NB4 (cell line): ENCODE data around the gene PALMD.

ENCODE experiments used
- DNase-seq: peaks from one replicate; pipeline ENCODE4 v3.0.0; 2010; ENCODE audit warnings: low read depth
- H3K4me3 ChIP-seq: one replicate; pipeline ENCODE4 v1.5.1; 2011; ENCODE audit warnings: mild to moderate bottlenecking, low read depth, low read length, moderate library complexity
- MYC ChIP-seq: IDR thresholded peaks from 2 replicates; pipeline ENCODE4 v1.6.1; 2011; ENCODE audit warnings: low read depth, low read length
- POLR2A ChIP-seq: IDR thresholded peaks from 2 replicates; pipeline ENCODE4 v1.6.1; 2011; ENCODE audit warnings: mild to moderate bottlenecking; ENCODE audit not compliant: insufficient read length; ENCODE audit errors: extremely low read depth
- TF ChIP-seq, protein P1 (sequence below): IDR thresholded peaks from one replicate; pipeline ENCODE4 v1.5.1; 2012; ENCODE audit warnings: low read depth, low read length
- TF ChIP-seq, protein P2 (sequence below): IDR thresholded peaks from 2 replicates; pipeline ENCODE4 v1.6.1; 2011; ENCODE audit warnings: low read depth, low read length

Gene PALMD

DNA sequence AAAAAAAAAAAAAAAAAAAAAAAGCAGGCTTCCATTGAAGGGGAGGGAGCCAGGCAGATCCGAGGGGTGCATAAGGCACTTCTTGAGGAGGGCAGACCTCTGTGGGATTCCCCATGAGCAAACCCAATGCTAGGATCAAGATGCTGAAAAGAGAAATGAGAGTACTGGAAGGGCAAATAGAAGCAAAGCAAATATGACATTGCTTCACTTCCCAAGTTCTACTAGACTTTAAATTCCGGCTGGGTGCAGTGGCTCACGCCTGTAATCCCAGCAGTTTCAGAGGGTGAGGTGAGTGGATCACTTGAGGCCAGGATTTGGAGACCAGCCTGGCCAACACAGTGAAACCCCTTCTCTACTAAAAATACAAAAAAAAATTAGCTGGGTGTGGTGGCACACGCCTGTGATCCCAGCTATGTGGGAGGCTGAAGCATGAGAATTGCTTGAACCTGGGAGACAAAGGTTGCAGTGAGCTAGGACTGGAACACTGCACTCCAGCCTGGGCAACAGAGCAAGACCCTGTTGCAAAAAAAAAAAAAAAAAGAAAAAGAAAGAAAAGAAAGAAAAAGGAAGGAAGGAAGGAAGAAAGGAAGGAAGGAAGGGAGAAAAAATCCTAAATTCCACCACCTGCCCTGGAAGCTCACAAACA lies 23.1 kb upstream of the PALMD start:
- no peak for DNase-seq
- no peak for TF ChIP-seq MYC
- no peak for TF ChIP-seq POLR2A
- TF ChIP-seq, protein P1, sequence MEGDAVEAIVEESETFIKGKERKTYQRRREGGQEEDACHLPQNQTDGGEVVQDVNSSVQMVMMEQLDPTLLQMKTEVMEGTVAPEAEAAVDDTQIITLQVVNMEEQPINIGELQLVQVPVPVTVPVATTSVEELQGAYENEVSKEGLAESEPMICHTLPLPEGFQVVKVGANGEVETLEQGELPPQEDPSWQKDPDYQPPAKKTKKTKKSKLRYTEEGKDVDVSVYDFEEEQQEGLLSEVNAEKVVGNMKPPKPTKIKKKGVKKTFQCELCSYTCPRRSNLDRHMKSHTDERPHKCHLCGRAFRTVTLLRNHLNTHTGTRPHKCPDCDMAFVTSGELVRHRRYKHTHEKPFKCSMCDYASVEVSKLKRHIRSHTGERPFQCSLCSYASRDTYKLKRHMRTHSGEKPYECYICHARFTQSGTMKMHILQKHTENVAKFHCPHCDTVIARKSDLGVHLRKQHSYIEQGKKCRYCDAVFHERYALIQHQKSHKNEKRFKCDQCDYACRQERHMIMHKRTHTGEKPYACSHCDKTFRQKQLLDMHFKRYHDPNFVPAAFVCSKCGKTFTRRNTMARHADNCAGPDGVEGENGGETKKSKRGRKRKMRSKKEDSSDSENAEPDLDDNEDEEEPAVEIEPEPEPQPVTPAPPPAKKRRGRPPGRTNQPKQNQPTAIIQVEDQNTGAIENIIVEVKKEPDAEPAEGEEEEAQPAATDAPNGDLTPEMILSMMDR = no peak
- TF ChIP-seq, protein P2, sequence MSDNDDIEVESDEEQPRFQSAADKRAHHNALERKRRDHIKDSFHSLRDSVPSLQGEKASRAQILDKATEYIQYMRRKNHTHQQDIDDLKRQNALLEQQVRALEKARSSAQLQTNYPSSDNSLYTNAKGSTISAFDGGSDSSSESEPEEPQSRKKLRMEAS = no peak
- H3K4me3 ChIP-seq = no peak overlapping the region

DNA sequence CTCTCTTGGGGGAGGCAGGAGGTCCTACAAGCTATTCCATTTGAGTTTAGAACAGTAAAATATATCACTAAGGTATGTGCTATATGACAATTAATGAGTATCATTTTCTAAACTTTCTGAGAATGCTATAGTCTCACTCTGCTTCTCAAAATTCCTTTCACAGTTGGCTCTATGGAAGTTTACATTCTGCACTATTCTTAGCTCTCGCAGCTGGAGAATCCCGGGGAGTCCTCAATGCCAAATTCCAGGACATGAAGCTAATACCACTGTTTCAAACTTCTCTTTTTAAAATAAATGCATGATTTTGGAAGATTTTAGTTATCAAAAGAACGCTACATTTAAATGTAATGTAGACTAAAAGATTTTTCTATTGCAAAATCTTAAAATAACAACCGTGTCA lies 22.4 kb upstream of the PALMD start:
- DNase-seq = no peak
- TF ChIP-seq, protein P1 = no peak
- TF ChIP-seq, protein P2 = no peak
- no peak for TF ChIP-seq MYC
- TF ChIP-seq POLR2A = no peak
- H3K4me3 ChIP-seq = no peak overlapping the region

DNA sequence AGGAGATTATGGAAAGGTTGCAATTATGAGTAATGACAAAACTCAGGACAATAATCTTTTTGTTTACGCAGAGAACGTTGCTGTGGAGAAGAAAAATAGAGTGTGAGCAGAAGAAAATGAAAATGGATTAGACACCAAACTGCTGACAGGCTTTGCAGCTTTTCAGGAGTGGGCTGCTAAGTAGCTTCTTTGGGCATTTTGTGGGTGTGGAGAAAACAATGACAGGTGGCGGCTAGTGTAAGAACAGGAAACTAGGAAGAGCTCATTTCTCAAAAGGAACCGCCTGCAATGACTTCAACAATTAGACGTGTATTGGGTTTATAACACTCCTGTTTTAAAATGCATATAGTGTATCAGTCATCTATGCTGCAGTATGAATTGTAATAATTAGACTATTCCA lies 18.3 kb upstream of the PALMD start:
- no peak for DNase-seq
- H3K4me3 ChIP-seq = no peak overlapping the region
- TF ChIP-seq, protein P2 = no peak
- TF ChIP-seq MYC (no peak), POLR2A (no peak)
- TF ChIP-seq, protein P1 = no peak

DNA sequence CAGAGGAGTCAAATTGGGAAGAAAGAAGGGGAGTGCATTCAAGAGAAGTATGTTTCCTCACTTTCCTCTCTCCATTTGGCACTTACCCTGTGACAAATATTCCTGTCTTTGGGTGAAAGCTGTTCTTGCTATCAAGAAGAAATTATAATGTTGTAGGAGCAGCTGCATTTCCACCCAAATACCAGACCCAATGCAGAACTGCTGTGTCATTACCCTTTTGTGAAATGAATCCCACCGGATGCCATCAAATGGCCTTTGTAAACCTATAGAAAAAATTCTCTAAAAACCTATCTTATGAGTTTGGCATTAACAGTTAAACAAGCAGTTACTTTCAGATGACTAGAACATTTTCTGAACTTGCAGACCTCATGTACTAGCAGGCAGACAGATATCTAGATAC lies 16.7 kb upstream of the PALMD start:
- no peak overlapping the region for H3K4me3 ChIP-seq
- TF ChIP-seq, protein P2 = no peak
- TF ChIP-seq, protein P1 = no peak
- no peak for TF ChIP-seq POLR2A
- no peak for TF ChIP-seq MYC
- no peak for DNase-seq

DNA sequence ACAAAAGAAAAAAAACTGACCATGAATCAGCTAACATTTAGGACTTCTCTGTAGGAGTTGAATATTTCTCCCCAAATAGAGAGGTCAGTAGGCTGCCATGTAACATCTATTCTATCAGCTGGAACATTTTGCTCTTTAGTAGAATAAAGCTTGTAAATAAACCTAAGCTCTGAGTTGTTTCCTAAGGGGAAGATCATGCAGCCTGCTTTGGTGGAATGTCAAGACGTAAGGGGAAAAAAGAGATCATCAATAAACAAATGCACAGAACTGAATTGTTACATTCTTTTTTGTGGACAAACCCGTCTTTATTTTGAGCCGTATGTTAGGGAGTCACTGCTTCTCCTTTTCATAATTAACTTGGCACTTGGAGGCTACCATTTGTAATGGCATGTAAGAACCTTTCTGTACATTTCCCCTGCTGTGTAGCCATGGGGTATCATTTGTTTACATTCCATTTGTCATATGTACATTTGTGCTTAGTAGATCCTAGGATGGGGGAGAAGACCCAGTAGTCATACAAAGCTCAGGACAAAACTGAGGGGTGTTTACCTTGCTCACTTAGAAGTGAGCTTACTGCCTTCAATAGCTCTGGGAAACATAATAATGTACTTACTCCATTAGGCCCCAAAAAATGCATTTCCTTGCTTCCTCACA lies 10.8 kb upstream of the PALMD start:
- DNase-seq = no peak
- TF ChIP-seq, protein P2 = no peak
- TF ChIP-seq POLR2A (no peak), MYC (no peak)
- TF ChIP-seq, protein P1 = no peak
- H3K4me3 ChIP-seq = no peak overlapping the region
